Fibroblast of lung (primary cell): Measurements from ENCODE around the gene LYSMD3. TPM values are rescaled to one million over a fixed set of nuclear protein-coding genes. Genes with fewer than 3 reads are reported as not detected.

Source experiments
- DNase-seq, 2 donors: peaks; one replicate each; pipeline versions ENCODE4 v3.0.0 to v3.0.0-alpha.2; 2010; ENCODE audit warnings: low read depth in 2 of 2
- H2AFZ ChIP-seq: 2 replicates; pipeline ENCODE4 v1.5.1; 2012; ENCODE audit warnings: low read length, control low read depth, inconsistent platforms
- H3K27ac ChIP-seq: 2 replicates; pipeline ENCODE4 v1.5.1; 2011; ENCODE audit warnings: low read length, control low read depth; ENCODE audit not compliant: insufficient read depth
- H3K27me3 ChIP-seq: 2 replicates; pipeline ENCODE4 v1.5.1; 2011; ENCODE audit warnings: mild to moderate bottlenecking, low read length; ENCODE audit not compliant: control insufficient read depth, insufficient read depth
- H3K36me3 ChIP-seq: 2 replicates; pipeline ENCODE4 v1.5.1; 2011; ENCODE audit warnings: low read length; ENCODE audit not compliant: control insufficient read depth, insufficient read depth
- H3K4me1 ChIP-seq: 2 replicates; pipeline ENCODE4 v1.5.1; 2011; ENCODE audit warnings: low read length; ENCODE audit not compliant: control insufficient read depth, insufficient read depth; ENCODE audit errors: extremely low read depth
- H3K4me2 ChIP-seq: 2 replicates; pipeline ENCODE4 v1.5.1; 2011; ENCODE audit warnings: low read length, control low read depth; ENCODE audit not compliant: insufficient read depth; ENCODE audit errors: extremely low read depth
- H3K4me3 ChIP-seq, 4 experiments: fragments of 200-600 bp in 1 of 4; sonication (generic) in 1 of 4; replicated peaks in 1 of 4; 2 replicates each; pipeline ENCODE4 v1.5.1; 2011 to 2016; ENCODE audit warnings: low read length in 4 of 4, low read depth in 3 of 4, mild to moderate bottlenecking in 3 of 4, control low read depth in 2 of 4, inconsistent platforms in 1 of 4, mixed read lengths in 1 of 4; ENCODE audit not compliant: insufficient read depth in 1 of 4; ENCODE audit errors: control extremely low read depth in 1 of 4
- H3K79me2 ChIP-seq: 2 replicates; pipeline ENCODE4 v1.5.1; 2012; ENCODE audit warnings: mild to moderate bottlenecking, low read length, inconsistent platforms; ENCODE audit not compliant: control insufficient read depth, insufficient read depth
- H3K9ac ChIP-seq: 2 replicates; pipeline ENCODE4 v1.5.1; 2011; ENCODE audit warnings: mild to moderate bottlenecking, low read length, control low read depth; ENCODE audit not compliant: insufficient read depth
- H3K9me3 ChIP-seq: 2 replicates; pipeline ENCODE4 v1.5.1; 2012; ENCODE audit warnings: low read depth, low read length; ENCODE audit not compliant: control insufficient read depth, insufficient read depth
- H4K20me1 ChIP-seq: 2 replicates; pipeline ENCODE4 v1.5.1; 2011; ENCODE audit warnings: low read length; ENCODE audit not compliant: control insufficient read depth, insufficient read depth; ENCODE audit errors: extremely low read depth
- EZH2 ChIP-seq: IDR thresholded peaks from 2 replicates; pipeline ENCODE4 v1.5.1; 2012; ENCODE audit warnings: low read length, control low read depth, mild to moderate bottlenecking; ENCODE audit errors: missing control alignments
- polyA plus RNA-seq, 2 donors: library from polyadenylated mRNA; depleted of rRNA in 1 of 2; stranded (reverse) in 1 of 2; unstranded in 1 of 2; fragments of >200 nt; gene quantifications; 2 replicates each; pipeline ENCODE4 v1.2.1, GENCODE V29; 2011 to 2012; ENCODE audit warnings: missing spikeins in 1 of 2
- total RNA-seq: library from RNA; depleted of rRNA; stranded (reverse); fragments of >200 nt; gene quantifications from 2 replicates; pipeline ENCODE4 v1.2.1, GENCODE V29; 2014
- TF ChIP-seq, protein P1 (sequence below), 2 donors: IDR thresholded peaks in 1 of 2; conservative IDR thresholded peaks in 1 of 2; 1 replicate in 1 of 2; 2 replicates in 1 of 2; pipeline ENCODE4 v1.5.1; 2011 to 2012; ENCODE audit warnings: low read length in 2 of 2, control low read depth in 1 of 2, inconsistent platforms in 1 of 2, low read depth in 1 of 2, mild to moderate bottlenecking in 1 of 2

LYSMD3 gene
- total and polyA plus RNA-seq, 2 donors (not counting 1 experiment from before 2014, with no cell fraction given) = 17.0 to 30.0 TPM

DNA sequence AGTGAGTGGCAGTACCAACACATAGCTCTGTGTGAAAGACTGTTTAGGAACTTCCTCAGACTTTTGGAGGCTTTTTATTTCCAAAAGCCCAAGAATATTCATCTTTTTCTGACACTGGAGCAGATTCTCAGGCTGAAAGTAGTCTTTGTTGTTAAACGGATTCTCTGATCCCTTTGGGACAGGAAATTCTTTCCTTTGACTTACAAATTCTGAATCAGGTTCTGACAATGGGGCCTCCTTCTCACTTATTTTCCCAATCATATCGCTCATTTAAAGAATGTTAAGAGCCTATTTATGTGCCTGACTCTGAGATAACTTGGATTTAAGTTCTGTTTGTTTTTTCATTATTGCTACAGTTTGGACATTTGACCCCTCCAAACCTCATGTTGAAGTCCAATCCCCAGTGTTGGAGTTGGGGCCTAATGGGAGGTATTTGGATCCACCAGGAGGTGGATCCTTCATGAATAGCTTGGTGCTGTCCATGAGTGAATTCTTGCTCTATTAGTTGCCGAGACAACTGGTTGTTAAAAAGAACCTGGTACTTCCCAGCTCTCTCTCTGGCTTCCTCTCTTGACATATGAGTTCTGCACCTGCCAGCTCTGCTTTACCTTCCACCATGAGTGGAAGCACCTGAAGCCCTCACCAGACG, 25.1 kb upstream of the LYSMD3 start:
- H4K20me1 ChIP-seq = no peaks in the 10 kb centered on the region
- H3K27me3 ChIP-seq = peaks cover 21% of the 10 kb centered on the region
- no peak overlapping the region for H3K4me3 ChIP-seq
- DNase-seq = no peak
- no peak overlapping the region for H3K9ac ChIP-seq
- no peak overlapping the region for H2AFZ ChIP-seq
- H3K9me3 ChIP-seq = no peaks in the 10 kb centered on the region
- no peaks in the 10 kb centered on the region for H3K4me1 ChIP-seq
- no peaks in the 10 kb centered on the region for H3K36me3 ChIP-seq
- no peak for TF ChIP-seq EZH2
- TF ChIP-seq, protein P1, sequence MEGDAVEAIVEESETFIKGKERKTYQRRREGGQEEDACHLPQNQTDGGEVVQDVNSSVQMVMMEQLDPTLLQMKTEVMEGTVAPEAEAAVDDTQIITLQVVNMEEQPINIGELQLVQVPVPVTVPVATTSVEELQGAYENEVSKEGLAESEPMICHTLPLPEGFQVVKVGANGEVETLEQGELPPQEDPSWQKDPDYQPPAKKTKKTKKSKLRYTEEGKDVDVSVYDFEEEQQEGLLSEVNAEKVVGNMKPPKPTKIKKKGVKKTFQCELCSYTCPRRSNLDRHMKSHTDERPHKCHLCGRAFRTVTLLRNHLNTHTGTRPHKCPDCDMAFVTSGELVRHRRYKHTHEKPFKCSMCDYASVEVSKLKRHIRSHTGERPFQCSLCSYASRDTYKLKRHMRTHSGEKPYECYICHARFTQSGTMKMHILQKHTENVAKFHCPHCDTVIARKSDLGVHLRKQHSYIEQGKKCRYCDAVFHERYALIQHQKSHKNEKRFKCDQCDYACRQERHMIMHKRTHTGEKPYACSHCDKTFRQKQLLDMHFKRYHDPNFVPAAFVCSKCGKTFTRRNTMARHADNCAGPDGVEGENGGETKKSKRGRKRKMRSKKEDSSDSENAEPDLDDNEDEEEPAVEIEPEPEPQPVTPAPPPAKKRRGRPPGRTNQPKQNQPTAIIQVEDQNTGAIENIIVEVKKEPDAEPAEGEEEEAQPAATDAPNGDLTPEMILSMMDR (conservative IDR thresholded peaks at IDR 0.05 in 1 of 2, IDR thresholded peaks at IDR 0.05 in 1 of 2; ENCODE audit: low read depth in 1 of 2, low read length in 2 of 2) = no peak
- H3K27ac ChIP-seq = no peak overlapping the region
- no peaks in the 10 kb centered on the region for H3K79me2 ChIP-seq
- H3K4me2 ChIP-seq = no peak overlapping the region

DNA sequence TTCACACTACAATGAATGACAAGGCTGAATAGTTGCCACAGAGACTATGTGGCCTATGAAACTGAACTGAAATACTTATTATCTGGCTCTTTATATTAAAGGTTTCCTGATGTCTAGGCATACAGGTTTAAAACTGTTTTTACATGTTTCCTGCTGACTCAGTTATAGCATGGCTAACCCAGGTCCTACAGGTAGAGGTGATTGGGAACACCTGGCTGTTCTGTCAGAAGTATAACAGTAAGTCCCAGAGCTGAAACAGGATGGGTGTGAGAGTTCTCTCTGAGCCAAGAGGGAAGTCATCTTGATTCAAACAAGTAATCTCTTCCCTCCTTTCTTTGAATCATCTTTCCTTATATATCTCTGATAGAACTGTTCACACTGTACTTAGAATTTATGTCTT, 24.3 kb upstream of the LYSMD3 start:
- no peak overlapping the region for H3K4me3 ChIP-seq
- H3K4me2 ChIP-seq = no peak overlapping the region
- no peak overlapping the region for H3K27ac ChIP-seq
- no peak overlapping the region for H3K9ac ChIP-seq
- H3K9me3 ChIP-seq = no peaks in the 10 kb centered on the region
- TF ChIP-seq, protein P1 (conservative IDR thresholded peaks at IDR 0.05 in 1 of 2, IDR thresholded peaks at IDR 0.05 in 1 of 2; ENCODE audit: low read depth in 1 of 2, low read length in 2 of 2) = no peak
- TF ChIP-seq EZH2 = no peak
- H3K79me2 ChIP-seq = no peaks in the 10 kb centered on the region
- no peak for DNase-seq
- H3K27me3 ChIP-seq = peaks cover 16% of the 10 kb centered on the region
- H3K36me3 ChIP-seq = no peaks in the 10 kb centered on the region
- H3K4me1 ChIP-seq = no peaks in the 10 kb centered on the region
- no peak overlapping the region for H2AFZ ChIP-seq
- H4K20me1 ChIP-seq = no peaks in the 10 kb centered on the region

DNA sequence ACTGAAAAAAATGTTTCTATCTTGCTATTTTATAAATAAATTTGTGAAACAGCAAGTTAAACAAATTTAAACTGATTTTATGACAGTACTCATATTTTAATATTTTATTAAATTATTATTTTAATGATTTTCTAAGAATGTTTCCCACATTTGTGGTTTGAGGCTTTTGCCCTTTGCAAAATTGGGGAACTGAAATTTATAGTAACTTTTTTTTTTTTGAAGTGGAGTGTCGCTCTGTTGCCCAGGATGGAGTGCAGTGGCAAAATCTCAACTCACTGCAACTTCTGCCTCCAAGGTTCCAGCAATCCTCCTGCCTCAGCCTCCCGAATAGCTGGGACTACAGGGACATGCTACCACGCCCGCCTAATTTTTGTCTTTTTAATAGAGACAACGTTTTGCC, 22.0 kb upstream of the LYSMD3 start:
- Histone ChIP-seq H3K27ac (no peak overlapping the region), H3K79me2 (no peaks in the 10 kb centered on the region), H3K4me2 (no peak overlapping the region), H3K4me1 (no peaks in the 10 kb centered on the region), H3K9ac (no peak overlapping the region), H3K27me3 (peaks cover 2% of the 10 kb centered on the region), H4K20me1 (no peaks in the 10 kb centered on the region), H3K36me3 (no peaks in the 10 kb centered on the region), H3K9me3 (no peaks in the 10 kb centered on the region), H2AFZ (no peak overlapping the region), H3K4me3 (no peak overlapping the region)
- no peak for DNase-seq
- TF ChIP-seq, protein P1 (conservative IDR thresholded peaks at IDR 0.05 in 1 of 2, IDR thresholded peaks at IDR 0.05 in 1 of 2; ENCODE audit: low read depth in 1 of 2, low read length in 2 of 2) = no peak
- no peak for TF ChIP-seq EZH2
